Hepatic stellate cell (primary cell): ENCODE data around the gene ZNF185.

Source experiments
- DNase-seq: peaks from one replicate; pipeline ENCODE4 v3.0.0; 2011; ENCODE audit warnings: low spot score

The ZNF185 gene

GRCh38 chrX:152897222-152898131 is at the start of gene ZNF185:
ZNF185 (plus strand) TSS chrX:152898067; CDS start chrX:152914490, 16,423 bp downstream.
- no peak for DNase-seq

- no peak for DNase-seq
These were observed 47.4 kb upstream of the ZNF185 start for GRCh38 chrX:152850465-152850864.

DNA sequence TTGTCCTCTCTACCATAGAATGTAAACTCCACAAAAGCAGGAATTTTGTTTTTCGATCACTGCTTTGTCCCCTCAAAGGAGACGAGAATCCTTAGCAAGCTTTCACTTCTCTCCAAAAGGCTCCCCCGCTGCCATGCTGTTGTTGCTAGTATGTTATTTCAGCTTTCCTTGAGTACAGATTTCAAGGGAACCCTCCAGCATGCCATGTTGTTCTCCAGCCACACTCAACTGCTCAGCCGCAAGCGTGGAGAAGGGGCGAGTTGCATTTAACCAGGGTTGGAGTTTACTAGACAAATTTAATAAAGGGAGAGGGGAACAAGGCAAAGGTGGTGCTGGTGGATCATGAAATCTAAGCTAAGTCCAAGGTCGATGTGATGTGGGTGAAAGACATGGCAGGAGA is 43.9 kb upstream of the ZNF185 start:
- DNase-seq, result no peak

- no peak for DNase-seq
These were observed 36.8 kb upstream of the ZNF185 start for GRCh38 chrX:152861116-152861515.

DNA sequence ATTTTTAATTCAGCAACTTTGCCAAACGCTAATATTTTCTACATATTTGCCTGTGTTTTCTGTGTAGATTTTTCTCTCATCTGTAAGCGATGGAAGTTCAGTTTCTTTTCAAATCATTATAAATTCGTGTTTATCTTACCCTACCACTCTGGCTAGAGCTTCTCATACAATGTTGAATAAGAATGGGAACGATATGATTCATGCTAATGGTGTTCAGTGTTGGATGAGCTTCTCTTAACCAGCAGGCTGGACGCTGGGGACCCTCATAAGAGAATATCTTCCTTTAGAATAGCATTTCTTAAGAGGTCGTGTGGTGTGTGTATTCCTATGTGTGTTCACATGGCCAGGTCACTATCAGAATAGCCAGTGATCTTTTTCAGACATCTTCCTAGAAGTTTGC is 36.0 kb upstream of the ZNF185 start:
- DNase-seq, result no peak

GRCh38 chrX:152865232-152865920 is 32.5 kb upstream of the ZNF185 start:
- DNase-seq, result no peak

DNA sequence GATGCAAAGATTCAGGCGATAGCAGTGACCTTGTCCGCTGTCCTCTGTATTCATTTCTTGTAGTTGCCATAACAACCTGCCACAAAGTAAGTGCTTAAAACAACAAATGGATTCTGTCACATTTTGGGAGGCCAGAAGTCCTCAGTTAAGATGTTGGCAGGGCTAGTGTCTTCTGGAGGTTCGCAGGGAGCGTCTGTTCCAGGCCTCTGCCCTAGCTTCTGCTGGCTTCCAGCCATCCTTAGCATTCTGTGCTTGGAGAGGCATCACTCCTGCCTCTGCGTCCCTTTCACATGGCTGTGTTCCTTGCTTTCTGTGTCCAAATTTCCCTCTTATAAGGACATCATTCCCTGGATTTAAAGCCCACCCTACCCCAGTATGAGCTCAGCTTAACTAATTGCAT is 31.5 kb upstream of the ZNF185 start:
- DNase-seq, result no peak

GRCh38 chrX:152869972-152870371 is 27.9 kb upstream of the ZNF185 start:
- no peak for DNase-seq

GRCh38 chrX:152871260-152871659 is 26.6 kb upstream of the ZNF185 start:
- no peak for DNase-seq

- no peak for DNase-seq
These were observed 25.3 kb upstream of the ZNF185 start for GRCh38 chrX:152872522-152872921.

- no peak for DNase-seq
These were observed 24.5 kb upstream of the ZNF185 start for GRCh38 chrX:152873361-152873760.

GRCh38 chrX:152876931-152877840 is 20.7 kb upstream of the ZNF185 start:
- DNase-seq, result no peak

DNA sequence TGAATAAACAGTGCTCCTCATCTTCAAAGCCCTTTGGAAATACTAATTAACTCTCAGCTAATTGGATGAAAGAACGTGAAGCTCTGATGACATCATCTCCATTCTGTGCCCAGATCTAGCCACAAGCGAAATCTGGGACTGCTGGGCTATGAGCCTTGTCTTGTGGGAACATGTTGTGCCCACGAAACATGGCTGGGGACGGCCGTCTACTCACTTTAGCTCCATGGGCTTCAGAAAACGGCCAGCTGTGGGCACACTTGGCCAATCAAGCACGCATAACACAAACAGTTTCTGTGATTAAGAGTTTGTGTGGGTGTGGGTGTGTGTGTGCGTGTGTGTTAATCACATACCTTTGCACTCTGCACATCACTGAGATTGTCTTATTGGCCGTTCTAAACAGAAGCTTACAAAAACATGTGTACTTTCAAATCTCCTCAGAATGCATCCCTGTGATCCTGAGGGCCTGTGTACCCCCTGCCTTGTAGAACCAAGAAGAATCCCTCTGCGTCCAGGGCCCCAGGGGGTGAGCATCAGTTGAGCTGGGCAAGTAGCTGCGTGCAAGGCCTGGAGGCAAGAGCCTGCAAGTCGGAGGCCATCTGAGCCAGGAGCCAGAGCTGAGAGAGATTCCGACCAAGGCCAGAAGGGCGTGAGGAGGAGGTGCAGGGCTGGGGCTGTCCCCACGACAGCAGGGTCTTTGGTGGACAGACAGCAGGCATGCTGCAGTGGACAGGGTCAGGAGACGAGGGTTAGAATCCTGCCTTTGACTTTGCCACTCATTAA is 18.7 kb upstream of the ZNF185 start:
- no peak for DNase-seq

DNA sequence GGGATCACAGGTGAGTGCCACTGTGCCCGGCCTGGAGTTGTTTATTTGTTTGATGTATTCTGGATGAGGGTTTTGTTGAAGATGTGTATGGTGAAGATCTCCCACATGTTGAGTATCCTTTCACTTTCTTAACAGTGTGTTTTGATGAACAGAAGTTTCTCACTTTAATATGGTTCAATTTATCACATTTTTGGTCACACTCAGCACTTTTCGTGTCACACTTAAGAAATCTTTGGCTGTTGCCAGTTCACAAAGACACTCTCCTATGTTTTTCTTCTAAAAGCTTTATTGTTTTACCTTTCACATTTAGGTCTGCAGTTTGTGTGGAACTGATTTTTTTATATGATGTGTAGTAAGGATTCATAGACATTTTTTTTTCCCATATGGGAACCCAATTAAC is 16.6 kb upstream of the ZNF185 start:
- DNase-seq, result no peak

- DNase-seq, result no peak
These were observed 13.7 kb upstream of the ZNF185 start for GRCh38 chrX:152884171-152884570.

DNA sequence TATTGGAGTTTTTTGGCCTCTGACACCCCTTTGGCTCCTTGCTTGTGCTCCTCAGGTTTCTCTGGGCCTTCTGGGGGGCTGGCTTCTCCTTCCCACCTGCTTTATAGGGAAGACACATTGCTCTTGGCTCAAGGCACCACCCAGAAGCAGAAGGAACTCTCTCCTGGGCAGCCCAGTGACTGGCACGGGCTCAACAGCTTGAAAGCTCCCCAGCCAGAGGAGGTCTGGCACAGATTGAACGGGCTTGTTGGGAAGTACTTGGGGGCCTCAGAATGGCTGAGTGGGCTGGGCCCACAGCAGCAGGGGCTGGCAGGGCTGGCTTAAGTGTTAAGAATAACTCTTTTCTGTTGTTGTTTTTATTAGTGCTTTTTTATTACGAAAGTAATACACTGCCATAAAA is 11.2 kb upstream of the ZNF185 start:
- DNase-seq, result no peak

GRCh38 chrX:152892499-152892898 is 5.4 kb upstream of the ZNF185 start:
- no peak for DNase-seq

DNA sequence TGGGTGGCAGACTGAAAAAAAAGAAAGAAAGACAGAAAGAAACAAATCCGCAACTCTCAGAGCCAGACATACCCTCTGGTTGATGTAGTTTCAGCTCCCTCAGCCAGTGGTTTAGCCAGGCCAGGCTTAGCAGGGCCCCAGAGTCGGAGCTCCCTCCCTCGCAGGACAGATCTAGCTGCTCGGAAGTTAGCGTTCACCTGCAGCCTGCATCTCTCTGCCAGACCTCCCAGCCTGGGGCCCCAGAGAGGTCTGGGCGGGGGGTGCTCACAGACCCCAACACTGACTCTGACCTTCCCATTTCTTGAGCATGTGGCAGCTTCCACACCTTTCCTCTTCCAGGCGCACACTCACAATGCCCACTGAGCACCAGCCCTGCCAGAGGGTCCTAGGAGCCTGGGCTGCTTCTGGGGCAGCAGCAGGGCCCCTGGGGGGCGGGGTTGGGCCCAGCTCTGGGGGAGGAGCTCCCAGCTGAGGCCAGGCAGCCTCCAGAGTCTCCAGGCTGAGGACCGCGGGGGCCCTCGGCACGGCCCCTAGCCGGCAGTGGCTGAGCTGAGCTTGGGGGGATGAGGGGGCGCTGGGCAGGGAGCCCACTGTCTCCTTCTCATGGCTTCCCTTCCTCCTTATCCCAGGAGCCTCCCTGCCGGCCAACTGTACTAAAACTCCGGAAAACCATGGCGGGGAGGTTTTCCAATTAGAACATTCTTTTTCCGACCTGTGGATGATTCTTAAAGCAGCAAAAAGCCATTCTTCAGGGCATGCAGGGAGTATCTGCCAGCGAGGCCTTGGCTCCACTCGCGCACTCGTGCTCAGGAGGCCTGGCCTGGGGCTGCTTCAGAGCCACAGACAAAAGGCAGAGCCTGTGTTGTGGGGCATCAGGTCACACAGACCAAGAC is 4.6 kb upstream of the ZNF185 start:
- DNase-seq, result no peak

GRCh38 chrX:152893980-152894610 is 3.8 kb upstream of the ZNF185 start:
- no peak for DNase-seq

- no peak for DNase-seq
These were observed 2.7 kb upstream of the ZNF185 start for GRCh38 chrX:152895121-152895520.
